ENCODE results near the gene CTPS1. TPM values are rescaled to one million over a fixed set of nuclear protein-coding genes. Genes with fewer than 3 reads are reported as not detected.
A peak's percentile ranks its signal among the peaks of the same experiment; 100 is the strongest.

CTPS1 gene
- total RNA-seq, 2 experiments from 2014 or later, result 100 to 102 TPM

DNA sequence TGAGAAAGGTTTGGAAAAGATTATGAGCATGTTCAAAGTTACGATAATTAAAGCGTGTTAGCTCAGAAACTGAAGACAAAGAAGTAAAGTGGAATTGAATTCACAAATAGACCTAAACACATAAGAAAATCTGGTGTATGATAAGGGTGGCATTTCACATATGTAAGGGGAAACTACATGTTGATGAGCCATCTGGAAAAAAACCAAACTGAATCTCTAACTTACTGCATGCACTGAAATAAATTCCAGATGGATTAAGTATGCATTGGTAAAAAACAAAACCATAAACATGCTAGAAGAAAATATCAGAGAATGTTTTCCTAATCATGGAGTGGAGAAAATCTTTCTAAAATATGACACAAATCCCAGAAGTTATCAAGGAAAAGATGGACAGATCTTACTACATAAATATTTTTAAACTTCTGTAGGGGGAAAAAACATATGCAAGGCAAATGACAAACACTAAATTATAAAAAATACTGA is 34.0 kb upstream of the CTPS1 start:
- no peaks in the 10 kb centered on the region for H3K9me3 Mint-ChIP-seq
- peaks cover 2% of the 10 kb centered on the region for H3K4me1 Mint-ChIP-seq (ENCODE audit: low read depth)
- H3K36me3 Mint-ChIP-seq (ENCODE audit: low read depth), result no peaks in the 10 kb centered on the region
- H3K27me3 Mint-ChIP-seq, result peaks cover 10% of the 10 kb centered on the region
- ChIA-PET POLR2A (no interaction called here), CTCF (no interaction called here)
- intact Hi-C loops (cut with micrococcal nuclease), result no loop called here
- H3K27ac Mint-ChIP-seq, result no peak overlapping the region
- ATAC-seq, result no peak
- TF ChIP-seq, protein P1, sequence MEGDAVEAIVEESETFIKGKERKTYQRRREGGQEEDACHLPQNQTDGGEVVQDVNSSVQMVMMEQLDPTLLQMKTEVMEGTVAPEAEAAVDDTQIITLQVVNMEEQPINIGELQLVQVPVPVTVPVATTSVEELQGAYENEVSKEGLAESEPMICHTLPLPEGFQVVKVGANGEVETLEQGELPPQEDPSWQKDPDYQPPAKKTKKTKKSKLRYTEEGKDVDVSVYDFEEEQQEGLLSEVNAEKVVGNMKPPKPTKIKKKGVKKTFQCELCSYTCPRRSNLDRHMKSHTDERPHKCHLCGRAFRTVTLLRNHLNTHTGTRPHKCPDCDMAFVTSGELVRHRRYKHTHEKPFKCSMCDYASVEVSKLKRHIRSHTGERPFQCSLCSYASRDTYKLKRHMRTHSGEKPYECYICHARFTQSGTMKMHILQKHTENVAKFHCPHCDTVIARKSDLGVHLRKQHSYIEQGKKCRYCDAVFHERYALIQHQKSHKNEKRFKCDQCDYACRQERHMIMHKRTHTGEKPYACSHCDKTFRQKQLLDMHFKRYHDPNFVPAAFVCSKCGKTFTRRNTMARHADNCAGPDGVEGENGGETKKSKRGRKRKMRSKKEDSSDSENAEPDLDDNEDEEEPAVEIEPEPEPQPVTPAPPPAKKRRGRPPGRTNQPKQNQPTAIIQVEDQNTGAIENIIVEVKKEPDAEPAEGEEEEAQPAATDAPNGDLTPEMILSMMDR (IDR thresholded peaks at IDR 0.05), result no peak
- DNase-seq, result no peak
- H3K4me3 Mint-ChIP-seq, result no peak overlapping the region

DNA sequence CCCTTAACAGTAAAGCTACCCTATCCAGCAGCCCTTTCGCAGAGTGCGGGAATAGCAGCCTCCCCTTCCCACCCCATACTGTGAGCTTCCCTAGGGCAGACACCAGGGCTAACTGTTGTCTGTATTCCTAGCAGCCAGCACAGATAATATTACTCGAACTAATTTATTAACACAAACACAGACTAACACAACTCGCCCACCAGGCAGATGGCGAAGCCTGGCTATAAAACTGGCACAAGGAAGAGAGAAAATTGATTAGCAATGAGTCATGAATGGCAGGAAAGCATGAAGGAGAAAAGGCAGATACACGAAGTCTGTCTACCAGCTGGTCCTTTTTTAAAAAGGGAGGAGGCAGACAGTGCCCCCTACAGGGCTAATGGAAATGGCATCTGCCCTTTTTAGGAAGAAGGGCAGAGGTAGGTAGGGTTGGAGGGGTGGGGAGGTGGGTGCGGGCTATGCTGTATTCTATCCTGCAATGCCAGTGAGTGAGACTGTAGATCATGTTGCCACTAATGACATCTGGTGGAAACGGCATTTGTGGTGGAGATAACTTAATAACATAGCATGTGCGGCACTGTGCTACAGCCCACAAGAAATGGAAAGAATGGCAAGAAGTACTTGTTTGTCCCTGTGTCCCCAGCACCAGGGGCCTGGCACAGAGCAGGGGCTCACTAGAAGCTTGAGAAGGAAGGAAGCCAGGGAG is 30.6 kb upstream of the CTPS1 start:
- TF ChIP-seq, protein P1 (IDR thresholded peaks at IDR 0.05), result peak; percentile 87
- Mint-ChIP-seq H3K27ac (no peak overlapping the region), H3K4me3 (no peak overlapping the region), H3K4me1 (ENCODE audit: low read depth) (peaks cover 7% of the 10 kb centered on the region), H3K9me3 (no peaks in the 10 kb centered on the region), H3K36me3 (ENCODE audit: low read depth) (no peaks in the 10 kb centered on the region), H3K27me3 (peaks cover 18% of the 10 kb centered on the region)
- peak; percentile 89 for DNase-seq
- peak; percentile 87 for ATAC-seq
- ChIA-PET POLR2A (interaction anchor here (0.8 to 2.5 kb wide), 2 partner anchors 31 to 193 kb away, joined by 3 to 7 read pairs; partner anchors contain the start of gene CTPS1), CTCF (interaction anchor here (0.8 to 6.6 kb wide), 27 partner anchors 10 to 417 kb away, joined by 3 to 105 read pairs (median 5); partner anchors contain the start of genes CITED4 and ZNF684)
- intact Hi-C loops (cut with micrococcal nuclease), result no loop called here

DNA sequence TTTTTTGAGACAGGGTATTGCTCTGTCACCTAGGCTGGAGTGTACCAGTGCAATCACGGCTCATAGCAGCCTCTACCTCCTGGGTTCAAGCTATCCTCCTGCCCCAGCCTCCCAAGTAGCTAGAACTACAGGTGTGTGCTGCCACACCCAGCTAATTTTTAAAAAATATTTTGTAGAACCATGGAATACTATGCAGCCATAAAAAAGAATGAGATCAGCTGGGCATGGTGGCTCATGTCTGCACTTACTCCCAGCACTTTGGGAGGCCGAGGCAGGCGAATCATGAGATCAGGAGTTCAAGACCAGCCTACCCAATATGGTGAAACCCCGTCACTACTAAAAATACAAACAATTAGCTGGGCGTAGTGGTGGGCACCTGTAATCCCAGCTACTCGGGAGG is 29.9 kb upstream of the CTPS1 start:
- POLR2A ChIA-PET, result interaction anchor here (2.5 kb wide), 1 partner anchor 30 kb away, joined by 7 read pairs; the partner anchor contains the start of gene CTPS1
- no peaks in the 10 kb centered on the region for H3K9me3 Mint-ChIP-seq
- DNase-seq (no peak), ATAC-seq (no peak)
- H3K36me3 Mint-ChIP-seq (ENCODE audit: low read depth), result no peaks in the 10 kb centered on the region
- CTCF ChIA-PET, result interaction anchor here (0.7 to 6.6 kb wide), 17 partner anchors 11 to 418 kb away, joined by 3 to 105 read pairs (median 5); partner anchors contain the start of genes CITED4 and ZNF684
- peaks cover 19% of the 10 kb centered on the region for H3K27me3 Mint-ChIP-seq
- intact Hi-C loops (cut with micrococcal nuclease), result no loop called here
- TF ChIP-seq, protein P1 (IDR thresholded peaks at IDR 0.05), result no peak
- H3K4me3 Mint-ChIP-seq, result no peak overlapping the region
- H3K4me1 Mint-ChIP-seq (ENCODE audit: low read depth), result peaks cover 7% of the 10 kb centered on the region
- H3K27ac Mint-ChIP-seq, result no peak overlapping the region

DNA sequence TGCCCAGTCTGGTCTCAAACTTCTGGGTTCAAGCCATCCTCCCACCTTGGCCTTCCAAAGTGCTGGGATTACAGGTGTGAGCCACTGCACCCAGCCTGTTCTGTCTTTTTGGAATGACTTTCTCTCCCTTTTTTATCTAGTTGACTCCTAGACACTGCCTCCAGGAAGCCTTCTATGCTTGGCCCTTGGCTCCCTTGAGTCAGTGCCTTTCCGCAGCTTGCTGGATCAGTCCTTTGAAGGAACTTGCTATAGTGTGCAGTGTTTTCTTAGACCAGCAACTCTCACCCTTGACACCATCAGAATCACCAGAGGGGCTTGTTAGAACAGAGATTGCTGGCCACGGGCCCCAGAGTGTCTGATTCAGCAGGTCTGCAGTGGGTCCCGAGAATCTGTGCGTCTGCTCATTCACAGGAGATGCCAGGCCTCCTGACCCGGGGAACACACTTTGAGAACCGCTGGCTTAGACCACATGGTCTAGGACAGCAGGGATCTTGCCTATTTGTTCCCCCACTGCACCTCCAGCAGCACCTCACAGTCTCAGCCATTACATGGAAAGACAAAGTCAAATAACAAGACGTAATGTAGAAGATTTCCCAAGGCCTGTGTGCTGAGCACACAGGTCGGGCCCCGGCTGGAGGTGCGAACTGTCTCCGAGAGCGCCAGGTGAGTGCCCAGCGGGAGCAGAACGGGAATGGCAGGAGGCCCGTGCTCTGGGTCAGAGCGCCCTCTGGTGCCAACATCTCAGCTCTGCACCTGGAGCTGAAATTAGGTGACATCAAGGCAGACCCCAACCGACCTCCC is 27.4 kb upstream of the CTPS1 start:
- TF ChIP-seq, protein P1 (IDR thresholded peaks at IDR 0.05), result peak; percentile 99
- Mint-ChIP-seq H3K9me3 (no peaks in the 10 kb centered on the region), H3K27me3 (peaks cover 15% of the 10 kb centered on the region), H3K27ac (no peak overlapping the region), H3K4me1 (ENCODE audit: low read depth) (peaks cover 7% of the 10 kb centered on the region), H3K36me3 (ENCODE audit: low read depth) (no peaks in the 10 kb centered on the region), H3K4me3 (no peak overlapping the region)
- ATAC-seq (peak; percentile 67), DNase-seq (peak; percentile 68)
- CTCF ChIA-PET, result interaction anchor here (0.6 to 6.6 kb wide), 49 partner anchors 8 to 476 kb away, joined by 3 to 105 read pairs (median 4); partner anchors contain the start of genes CITED4 and ZNF684
- intact Hi-C loops (cut with micrococcal nuclease), result loop anchor here (5.0 kb wide), 3 partner anchors 90 to 340 kb away; partner anchors contain the start of gene CITED4
- POLR2A ChIA-PET, result interaction anchor here (0.6 to 1.5 kb wide), 4 partner anchors 12 to 263 kb away, joined by 3 to 6 read pairs (median 4); partner anchors contain the start of genes CITED4 and CTPS1

Measured in activated CD8-positive, alpha-beta T cell treated with anti-CD3 and anti-CD28 coated beads for 36 hours (primary cell).